ENCODE results near the gene MYO3B. TPM values are rescaled to one million over a fixed set of nuclear protein-coding genes. Genes with fewer than 3 reads are reported as not detected.

MYO3B gene
- polyA plus RNA-seq, 1 of the 3 experiments (the other 2 are of a cell fraction): not detected

GRCh38 chr2:170365003-170365402 lies 187.1 kb downstream of the MYO3B start:
- H3K79me2 ChIP-seq (ENCODE audit: insufficient read depth): no peaks in the 10 kb centered on the region
- H3F3A ChIP-seq (replicated peaks; ENCODE audit: insufficient read depth): no peaks in the 10 kb centered on the region
- H3K4me3 ChIP-seq (ENCODE audit: low read depth in 2 of 2, low read length in 1 of 2): no peak overlapping the region
- 63% methylated on average over 6 of the region's 6 CpGs for WGBS (ENCODE audit: low lambda C conversion rate)
- no peaks in the 10 kb centered on the region for H4K20me1 ChIP-seq (ENCODE audit: insufficient read depth)
- no peak overlapping the region for H2AFZ ChIP-seq (ENCODE audit: low read depth)
- H3K4me1 ChIP-seq (ENCODE audit: control insufficient read depth in 1 of 2, insufficient read depth in 2 of 2, low read depth in 1 of 2, low read length in 1 of 2): no peaks in the 10 kb centered on the region
- ChIA-PET CTCF (interaction anchor here (1.3 to 8.8 kb wide), 5 partner anchors 40 to 449 kb away, joined by 3 to 94 read pairs (median 5); partner anchors contain the start of gene GAD1), POLR2A (no interaction called here)
- no peak for DNase-seq
- no peak overlapping the region for H3K4me2 ChIP-seq
- no peaks in the 10 kb centered on the region for H3K9me2 ChIP-seq
- no peak overlapping the region for H3K27ac ChIP-seq (ENCODE audit: low read depth in 2 of 2, low read length in 1 of 2)
- TF ChIP-seq RCOR1 (IDR thresholded peaks at IDR 0.05; ENCODE audit: low read length): no peak
- no peak for TF ChIP-seq RFX5 (IDR thresholded peaks at IDR 0.05; ENCODE audit: low read length)
- TF ChIP-seq FOXJ3 (CRISPR knock-in tag; IDR thresholded peaks at IDR 0.05): no peak
- TF ChIP-seq ZBTB33 (IDR thresholded peaks at IDR 0.05; ENCODE audit: borderline replicate concordance, low read depth): no peak
- TF ChIP-seq SIN3A (IDR thresholded peaks at IDR 0.05; ENCODE audit: borderline replicate concordance, low read depth, low read length): no peak
- no peak for TF ChIP-seq MXI1 (IDR thresholded peaks at IDR 0.05; ENCODE audit: low read depth, low read length)
- no peak for TF ChIP-seq EZH2phosphoT487 (IDR thresholded peaks at IDR 0.05; ENCODE audit: borderline replicate concordance, low read depth)
- no peak for TF ChIP-seq PBX3 (IDR thresholded peaks at IDR 0.05)
- no peak for TF ChIP-seq USF1 (IDR thresholded peaks at IDR 0.05; ENCODE audit: borderline replicate concordance, low read depth)
- no peak for TF ChIP-seq RXRA (IDR thresholded peaks at IDR 0.05; ENCODE audit: borderline replicate concordance, low read depth)
- no peak for TF ChIP-seq TAF1 (IDR thresholded peaks at IDR 0.05; ENCODE audit: borderline replicate concordance, low read depth, low read length)
- no peak for TF ChIP-seq YY1 (IDR thresholded peaks at IDR 0.05; ENCODE audit: low read depth)
- no peak for TF ChIP-seq RAD21 (IDR thresholded peaks at IDR 0.05; ENCODE audit: low read length)
- TF ChIP-seq FOXM1 (IDR thresholded peaks at IDR 0.05; ENCODE audit: low read depth): no peak
- H3K27me3 ChIP-seq (ENCODE audit: insufficient read depth): peaks cover 18% of the 10 kb centered on the region; the same call in 1 of the 2 replicates
- H3K9ac ChIP-seq: no peak overlapping the region
- no peaks in the 10 kb centered on the region for H3K36me3 ChIP-seq (replicated peaks in 1 of 2; ENCODE audit: control insufficient read depth in 1 of 2, insufficient read depth in 2 of 2, low read length in 1 of 2)
- H3K9me3 ChIP-seq: no peaks in the 10 kb centered on the region

GRCh38 chr2:170365686-170366085 lies 187.7 kb downstream of the MYO3B start:
- Histone ChIP-seq H3K4me1 (ENCODE audit: control insufficient read depth in 1 of 2, insufficient read depth in 2 of 2, low read depth in 1 of 2, low read length in 1 of 2) (no peaks in the 10 kb centered on the region), H3K79me2 (ENCODE audit: insufficient read depth) (no peaks in the 10 kb centered on the region), H3F3A (replicated peaks; ENCODE audit: insufficient read depth) (no peaks in the 10 kb centered on the region), H3K9me2 (no peaks in the 10 kb centered on the region), H3K9me3 (no peaks in the 10 kb centered on the region), H3K4me2 (no peak overlapping the region), H2AFZ (ENCODE audit: low read depth) (no peak overlapping the region), H3K27ac (ENCODE audit: low read depth in 2 of 2, low read length in 1 of 2) (no peak overlapping the region), H3K27me3 (ENCODE audit: insufficient read depth) (peaks cover 18% of the 10 kb centered on the region; the same call in 1 of the 2 replicates), H3K4me3 (ENCODE audit: low read depth in 2 of 2, low read length in 1 of 2) (no peak overlapping the region), H4K20me1 (ENCODE audit: insufficient read depth) (no peaks in the 10 kb centered on the region), H3K36me3 (replicated peaks in 1 of 2; ENCODE audit: control insufficient read depth in 1 of 2, insufficient read depth in 2 of 2, low read length in 1 of 2) (no peaks in the 10 kb centered on the region), H3K9ac (no peak overlapping the region)
- no peak for TF ChIP-seq ZBTB33 (IDR thresholded peaks at IDR 0.05; ENCODE audit: borderline replicate concordance, low read depth)
- TF ChIP-seq GABPA (IDR thresholded peaks at IDR 0.05; ENCODE audit: low read depth): no peak
- TF ChIP-seq RFX5 (IDR thresholded peaks at IDR 0.05; ENCODE audit: low read length): no peak
- no peak for TF ChIP-seq YY1 (IDR thresholded peaks at IDR 0.05; ENCODE audit: low read depth)
- no peak for TF ChIP-seq MXI1 (IDR thresholded peaks at IDR 0.05; ENCODE audit: low read depth, low read length)
- no peak for TF ChIP-seq EP300 (IDR thresholded peaks at IDR 0.05; ENCODE audit: borderline replicate concordance in 1 of 2, low read depth in 1 of 2, low read length in 1 of 2)
- TF ChIP-seq USF1 (IDR thresholded peaks at IDR 0.05; ENCODE audit: borderline replicate concordance, low read depth): no peak
- TF ChIP-seq TEAD4 (IDR thresholded peaks at IDR 0.05; ENCODE audit: borderline replicate concordance, insufficient read depth): no peak
- TF ChIP-seq SMC3 (IDR thresholded peaks at IDR 0.05; ENCODE audit: low read depth, low read length): no peak
- TF ChIP-seq FOXJ3 (CRISPR knock-in tag; IDR thresholded peaks at IDR 0.05): no peak
- TF ChIP-seq POLR2AphosphoS5 (IDR thresholded peaks at IDR 0.05; ENCODE audit: low read depth, low read length): no peak
- ChIA-PET CTCF (interaction anchor here (1.0 to 8.8 kb wide), 5 partner anchors 43 to 508 kb away, joined by 3 to 94 read pairs (median 4); partner anchors contain the start of gene GAD1), POLR2A (no interaction called here)
- 30% methylated on average over 3 of the region's 3 CpGs for WGBS (ENCODE audit: low lambda C conversion rate)
- no peak for DNase-seq

All from SK-N-SH (cell line).